DND-41 (cell line): Measurements from ENCODE around the gene GLB1L.
A peak's percentile ranks its signal among the peaks of the same experiment; 100 is the strongest.

Experiments used
- ATAC-seq: fragments of 200-7000 bp; cut with Tn5 transposase; 3 replicates; pipeline ENCODE4 v1.9.1; 2021; ENCODE audit warnings: low read depth; ENCODE audit not compliant: insufficient read depth
- DNase-seq: peaks from one replicate; pipeline ENCODE4 v3.0.0-alpha.2; 2020
- H2AFZ ChIP-seq: 2 replicates; pipeline ENCODE4 v1.6.0; 2012; ENCODE audit warnings: low read depth, low read length
- H3K27ac ChIP-seq: 2 replicates; pipeline ENCODE4 v1.5.1; 2012; ENCODE audit warnings: low read length, inconsistent platforms
- H3K27me3 ChIP-seq: fragments of 200-600 bp; sonication (generic); 2 replicates; pipeline ENCODE4 v1.6.0; 2012; ENCODE audit warnings: low read length, mild to moderate bottlenecking, inconsistent platforms; ENCODE audit not compliant: insufficient read depth, poor library complexity
- H3K36me3 ChIP-seq: 2 replicates; pipeline ENCODE4 v1.5.1; 2012; ENCODE audit warnings: low read length, inconsistent platforms; ENCODE audit not compliant: insufficient read depth
- H3K4me1 ChIP-seq: 2 replicates; pipeline ENCODE4 v1.5.1; 2012; ENCODE audit warnings: mild to moderate bottlenecking, low read length; ENCODE audit not compliant: insufficient read depth
- H3K4me2 ChIP-seq: 2 replicates; pipeline ENCODE4 v1.6.0; 2012; ENCODE audit warnings: mild to moderate bottlenecking, moderate library complexity, low read length, inconsistent platforms; ENCODE audit not compliant: insufficient read depth
- H3K4me3 ChIP-seq, 2 experiments: fragments of 200-600 bp in 1 of 2; shearing (Covaris generic) in 1 of 2; 2 replicates each; pipeline ENCODE4 v1.5.1; 2012 to 2016; ENCODE audit warnings: inconsistent platforms in 2 of 2, low read length in 2 of 2, mild to moderate bottlenecking in 2 of 2, low read depth in 1 of 2, moderate library complexity in 1 of 2
- H3K79me2 ChIP-seq: 2 replicates; pipeline ENCODE4 v1.6.0; 2012; ENCODE audit warnings: low read length, inconsistent platforms; ENCODE audit not compliant: insufficient read depth
- H3K9ac ChIP-seq: 2 replicates; pipeline ENCODE4 v1.6.0; 2012; ENCODE audit warnings: low read depth, mild to moderate bottlenecking, inconsistent platforms, low read length, moderate library complexity
- H3K9me3 ChIP-seq: 2 replicates; pipeline ENCODE4 v1.5.1; 2012; ENCODE audit warnings: low read length, moderate library complexity, mild to moderate bottlenecking, inconsistent platforms; ENCODE audit not compliant: insufficient read depth, severe bottlenecking
- H4K20me1 ChIP-seq: 2 replicates; pipeline ENCODE4 v1.6.0; 2012; ENCODE audit warnings: low read length; ENCODE audit not compliant: insufficient read depth
- CTCF ChIP-seq: IDR thresholded peaks from 2 replicates; pipeline ENCODE4 v1.5.1; 2012; ENCODE audit warnings: borderline replicate concordance, low read length, moderate library complexity, mild to moderate bottlenecking; ENCODE audit not compliant: poor library complexity, severe bottlenecking; ENCODE audit errors: extremely low read depth
- EZH2 ChIP-seq: IDR thresholded peaks from 3 replicates; pipeline ENCODE4 v1.6.1; 2012; ENCODE audit warnings: borderline replicate concordance, low read depth, mild to moderate bottlenecking, moderate library complexity, low read length, inconsistent platforms; ENCODE audit not compliant: severe bottlenecking

GLB1L gene

GRCh38 chr2:219234331-219234730 is 10.9 kb downstream of the GLB1L start:
- no peak for DNase-seq
- Histone ChIP-seq H3K79me2 (peaks cover 25% of the 10 kb centered on the region), H3K4me1 (peaks cover 20% of the 10 kb centered on the region), H3K27ac (no peak overlapping the region), H3K36me3 (peaks cover 62% of the 10 kb centered on the region), H3K27me3 (no peaks in the 10 kb centered on the region), H3K4me2 (no peak overlapping the region), H3K4me3 (no peak overlapping the region), H2AFZ (no peak overlapping the region), H3K9ac (no peak overlapping the region), H3K9me3 (no peaks in the 10 kb centered on the region), H4K20me1 (no peaks in the 10 kb centered on the region)
- ATAC-seq = no peak
- no peak for TF ChIP-seq CTCF
- TF ChIP-seq EZH2 = no peak

GRCh38 chr2:219230059-219230540 is 15.1 kb downstream of the GLB1L start:
- peak overlapping the region; percentile 50 for H2AFZ ChIP-seq
- H3K4me2 ChIP-seq = peak overlapping the region; percentile 79
- TF ChIP-seq CTCF (no peak), EZH2 (no peak)
- peak overlapping the region; percentile 73 for H3K9ac ChIP-seq
- H3K27ac ChIP-seq = peak overlapping the region; percentile 71
- H4K20me1 ChIP-seq = 0 out of 2 replicates have a peak, but pooled peaks cover 5% of the 10 kb centered on the region
- DNase-seq (peak; percentile 45), ATAC-seq (peak; percentile 26)
- no peaks in the 10 kb centered on the region for H3K9me3 ChIP-seq
- H3K79me2 ChIP-seq = peaks cover 51% of the 10 kb centered on the region
- H3K36me3 ChIP-seq = peaks cover 62% of the 10 kb centered on the region
- peaks cover 39% of the 10 kb centered on the region for H3K4me1 ChIP-seq
- peak overlapping the region; percentile 43 to 74 for H3K4me3 ChIP-seq
- no peaks in the 10 kb centered on the region for H3K27me3 ChIP-seq

GRCh38 chr2:219229305-219230058 is 15.8 kb downstream of the GLB1L start, which contains the start of the genes ANKZF1 and ATG9A:
TSS of gene ANKZF1 (plus strand) at chr2:219229806. CDS start at chr2:219230258, 452 bp downstream.
TSS of gene ATG9A (minus strand) at chr2:219229636. CDS start at chr2:219228024, 1,612 bp downstream.
- peak within 1 kb of the TSS; percentile 80 for H3K27ac ChIP-seq
- H4K20me1 ChIP-seq = 0 out of 2 replicates have a peak, but pooled peaks cover 5% of the 10 kb centered on the region
- H3K9me3 ChIP-seq = no peaks in the 10 kb centered on the region
- peaks cover 62% of the 10 kb centered on the region for H3K36me3 ChIP-seq
- no peak for TF ChIP-seq CTCF
- TF ChIP-seq EZH2 = no peak
- H3K4me2 ChIP-seq = peak within 1 kb of the TSS; percentile 86
- no peaks in the 10 kb centered on the region for H3K27me3 ChIP-seq
- peak within 1 kb of the TSS; percentile 77 for H2AFZ ChIP-seq
- peaks cover 39% of the 10 kb centered on the region for H3K4me1 ChIP-seq
- ATAC-seq = peak; percentile 98
- peak; percentile 99 for DNase-seq
- H3K4me3 ChIP-seq = peak within 1 kb of the TSS; percentile 43 to 74
- peaks cover 51% of the 10 kb centered on the region for H3K79me2 ChIP-seq
- peak within 1 kb of the TSS; percentile 73 for H3K9ac ChIP-seq
